Upper lobe of right lung (tissue), 1 donor: ENCODE measurements around the gene PTPRK. TPM values are rescaled to one million over a fixed set of nuclear protein-coding genes. Genes with fewer than 3 reads are reported as not detected.

Experiments
- ATAC-seq: fragments of 200-7000 bp; cut with Tn5 transposase; one replicate; pipeline ENCODE4 v1.9.1; 2020; ENCODE audit warnings: mild to moderate bottlenecking, moderate library complexity
- DNase-seq: peaks from one replicate; pipeline ENCODE4 v3.0.0-alpha.2; 2020
- H3K27ac ChIP-seq: fragments of 200-600 bp; one replicate; pipeline ENCODE4 v1.8.0; 2022
- H3K27me3 ChIP-seq: fragments of 200-600 bp; one replicate; pipeline ENCODE4 v1.8.0; 2022; ENCODE audit warnings: mild to moderate bottlenecking
- H3K36me3 ChIP-seq: fragments of 200-600 bp; one replicate; pipeline ENCODE4 v1.8.0; 2022
- H3K4me1 ChIP-seq: fragments of 200-600 bp; one replicate; pipeline ENCODE4 v1.8.0; 2022
- H3K4me3 ChIP-seq: fragments of 200-600 bp; one replicate; pipeline ENCODE4 v1.8.0; 2022; ENCODE audit warnings: mild to moderate bottlenecking
- H3K9me3 ChIP-seq: fragments of 200-600 bp; one replicate; pipeline ENCODE4 v1.8.0; 2022
- CTCF ChIP-seq: fragments of 200-600 bp; IDR thresholded peaks from one replicate; pipeline ENCODE4 v1.8.0; 2022; ENCODE audit warnings: antibody characterized with exemption
- intact Hi-C: fragments of 100-400 bp; cut with DNase I; formaldehyde crosslinking; loops from one replicate; pipeline ENCODE4 v1.11.0; 2022
- total RNA-seq: library from RNA; stranded (reverse); fragmentation: NEBNext Ultra II Directional; extraction: Animal tissue kit (Norgen Biotek cat#: 25700); gene quantifications from one replicate; pipeline ENCODE4 v1.2.1, GENCODE V29; 2021
- donor health status: DM: no; HTN: yes; CAD: no; lungs with severe emphysema.

The PTPRK gene
- total RNA-seq, 1 donor from 2014 or later = 64.6 TPM

GRCh38 chr6:128311944-128312570 is 208.3 kb downstream of the PTPRK start:
- Histone ChIP-seq H3K27me3 (no peaks in the 10 kb centered on the region), H3K27ac (no peak overlapping the region), H3K36me3 (no peaks in the 10 kb centered on the region), H3K4me1 (no peaks in the 10 kb centered on the region), H3K9me3 (no peaks in the 10 kb centered on the region), H3K4me3 (no peak overlapping the region)
- intact Hi-C loops = no loop called here
- no peak for DNase-seq
- TF ChIP-seq CTCF = no peak
- no peak for ATAC-seq

- intact Hi-C loops = no loop called here
- Histone ChIP-seq H3K4me3 (no peak overlapping the region), H3K4me1 (no peaks in the 10 kb centered on the region), H3K27me3 (no peaks in the 10 kb centered on the region), H3K36me3 (no peaks in the 10 kb centered on the region), H3K27ac (no peak overlapping the region), H3K9me3 (no peaks in the 10 kb centered on the region)
- DNase-seq = no peak
- ATAC-seq = no peak
- no peak for TF ChIP-seq CTCF
Observed at GRCh38 chr6:128310451-128310850, 209.9 kb downstream of the PTPRK start.

GRCh38 chr6:128307671-128308070 is 212.7 kb downstream of the PTPRK start:
- H3K4me3 ChIP-seq = no peak overlapping the region
- TF ChIP-seq CTCF = no peak
- ATAC-seq = no peak

GRCh38 chr6:128305976-128306375 is 214.4 kb downstream of the PTPRK start:
- Histone ChIP-seq H3K27me3 (no peaks in the 10 kb centered on the region), H3K9me3 (no peaks in the 10 kb centered on the region), H3K36me3 (no peaks in the 10 kb centered on the region), H3K4me1 (no peaks in the 10 kb centered on the region), H3K4me3 (no peak overlapping the region), H3K27ac (no peak overlapping the region)
- no peak for TF ChIP-seq CTCF
- no peak for DNase-seq
- no peak for ATAC-seq
- intact Hi-C loops = no loop called here

More at GRCh38 chr6:128307671-128308070, 212.7 kb downstream of the PTPRK start:
- no peaks in the 10 kb centered on the region for H3K27me3 ChIP-seq
- intact Hi-C loops = no loop called here
- no peak overlapping the region for H3K27ac ChIP-seq
- no peaks in the 10 kb centered on the region for H3K4me1 ChIP-seq
- no peaks in the 10 kb centered on the region for H3K36me3 ChIP-seq
- DNase-seq = no peak
- no peaks in the 10 kb centered on the region for H3K9me3 ChIP-seq

- DNase-seq = no peak
- Histone ChIP-seq H3K4me3 (no peak overlapping the region), H3K9me3 (no peaks in the 10 kb centered on the region), H3K27ac (no peak overlapping the region), H3K4me1 (no peaks in the 10 kb centered on the region), H3K36me3 (no peaks in the 10 kb centered on the region), H3K27me3 (no peaks in the 10 kb centered on the region)
- no peak for TF ChIP-seq CTCF
- intact Hi-C loops = no loop called here
- no peak for ATAC-seq
Observed at GRCh38 chr6:128305228-128305627, 215.2 kb downstream of the PTPRK start.

- Histone ChIP-seq H3K4me3 (no peak overlapping the region), H3K27me3 (no peaks in the 10 kb centered on the region), H3K27ac (no peak overlapping the region), H3K9me3 (no peaks in the 10 kb centered on the region), H3K4me1 (no peaks in the 10 kb centered on the region), H3K36me3 (no peaks in the 10 kb centered on the region)
- DNase-seq = no peak
- intact Hi-C loops = no loop called here
- no peak for ATAC-seq
- TF ChIP-seq CTCF = no peak
Observed at GRCh38 chr6:128303870-128304269, 216.5 kb downstream of the PTPRK start.
